ENCODE measurements around the gene TNPO1. TPM values are rescaled to one million over a fixed set of nuclear protein-coding genes. Genes with fewer than 3 reads are reported as not detected.
"Not testable (repeated sequence)": the region's sequence is repeated elsewhere in the genome, so short reads cannot be mapped to it uniquely, and the experiment has no call there.

Gene TNPO1
- total RNA-seq, 1 donor from 2014 or later = 142 TPM

GRCh38 chr5:72925336-72926010 is 109.0 kb downstream of the TNPO1 start:
- H3K4me1 Mint-ChIP-seq (ENCODE audit: low read depth) = no peaks in the 10 kb centered on the region
- H3K27ac Mint-ChIP-seq = no peak overlapping the region
- no peak overlapping the region for H3K4me3 Mint-ChIP-seq
- intact Hi-C loops (cut with micrococcal nuclease) = no loop called here
- H3K27me3 Mint-ChIP-seq (ENCODE audit: insufficient read depth) = no peaks in the 10 kb centered on the region
- H3K9me3 Mint-ChIP-seq = no peaks in the 10 kb centered on the region
- H3K36me3 Mint-ChIP-seq (ENCODE audit: low read depth) = no peaks in the 10 kb centered on the region
- no peak for DNase-seq (ENCODE audit: low spot score)

GRCh38 chr5:72932686-72933085 is 116.2 kb downstream of the TNPO1 start:
- H3K27ac Mint-ChIP-seq; H3K4me3 Mint-ChIP-seq; H3K27me3 Mint-ChIP-seq (ENCODE audit: insufficient read depth); H3K4me1 Mint-ChIP-seq (ENCODE audit: low read depth); H3K36me3 Mint-ChIP-seq (ENCODE audit: low read depth); intact Hi-C loops (cut with micrococcal nuclease); H3K9me3 Mint-ChIP-seq; DNase-seq (ENCODE audit: low spot score): not testable (repeated sequence)

DNA sequence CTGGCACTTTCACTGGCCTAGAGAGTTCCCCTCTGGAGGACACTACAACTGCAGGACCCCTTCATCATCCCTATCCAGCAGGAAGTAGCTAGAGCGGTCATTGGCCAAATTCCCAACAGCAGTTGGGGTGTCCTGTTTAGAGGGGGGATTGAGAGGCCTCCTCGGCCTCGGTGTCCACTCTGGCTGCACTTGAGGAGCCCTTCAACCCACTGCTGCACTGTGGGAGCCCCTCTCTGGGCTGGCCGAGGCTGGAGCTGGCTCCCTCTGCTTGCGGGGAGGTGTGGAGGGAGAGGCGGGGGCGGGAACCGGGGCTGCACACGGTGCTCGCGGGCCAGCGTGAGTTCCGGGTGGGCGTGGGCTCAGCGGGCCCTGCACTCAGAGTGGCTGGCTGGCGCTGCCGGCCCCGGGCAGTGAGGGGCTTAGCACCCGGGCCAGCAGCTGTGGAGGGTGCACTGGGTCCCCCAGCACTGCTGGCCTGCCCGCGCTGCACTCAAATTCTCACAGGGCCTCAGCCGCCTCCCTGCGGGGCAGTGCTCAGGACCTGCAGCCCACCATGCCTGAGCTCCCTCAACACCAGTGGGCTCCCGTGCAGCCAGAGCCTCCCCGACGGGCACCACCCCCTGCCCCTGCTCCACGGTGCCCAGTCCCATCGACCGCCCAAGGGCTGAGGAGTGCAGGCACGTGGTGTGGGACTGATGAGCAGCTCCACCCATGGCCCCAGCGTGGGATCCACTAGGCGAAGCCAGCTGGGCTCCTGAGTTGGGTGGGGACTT is 118.7 kb downstream of the TNPO1 start:
- H3K27me3 Mint-ChIP-seq (ENCODE audit: insufficient read depth); H3K9me3 Mint-ChIP-seq; intact Hi-C loops (cut with micrococcal nuclease); H3K27ac Mint-ChIP-seq; H3K4me1 Mint-ChIP-seq (ENCODE audit: low read depth); H3K36me3 Mint-ChIP-seq (ENCODE audit: low read depth); H3K4me3 Mint-ChIP-seq; DNase-seq (ENCODE audit: low spot score): not testable (repeated sequence)

DNA sequence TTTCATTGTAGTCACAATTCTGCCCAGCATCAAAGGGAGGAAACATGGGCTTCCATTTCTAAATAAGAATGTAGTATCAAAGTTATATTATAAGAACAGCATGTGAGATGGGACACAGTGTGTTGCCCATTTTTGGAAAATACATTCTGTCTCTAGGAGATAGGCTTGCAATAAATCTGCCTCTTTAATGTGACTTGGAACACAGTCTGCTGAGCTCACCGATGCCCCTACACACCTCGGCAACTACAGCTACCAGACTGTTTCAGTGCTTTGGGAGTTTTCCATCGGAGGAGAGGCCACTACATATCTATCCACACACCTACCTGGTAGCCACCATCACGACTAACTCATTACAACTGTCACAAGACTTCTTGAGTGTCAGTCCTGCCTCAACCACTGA is 120.4 kb downstream of the TNPO1 start:
- Mint-ChIP-seq H3K4me1 (ENCODE audit: low read depth) (no peaks in the 10 kb centered on the region), H3K36me3 (ENCODE audit: low read depth) (no peaks in the 10 kb centered on the region), H3K27me3 (ENCODE audit: insufficient read depth) (peaks cover 7% of the 10 kb centered on the region), H3K27ac (no peak overlapping the region), H3K9me3 (no peaks in the 10 kb centered on the region), H3K4me3 (no peak overlapping the region)
- no peak for DNase-seq (ENCODE audit: low spot score)
- intact Hi-C loops (cut with micrococcal nuclease) = no loop called here

GRCh38 chr5:72937517-72938061 is 121.1 kb downstream of the TNPO1 start:
- intact Hi-C loops (cut with micrococcal nuclease) = no loop called here
- H3K36me3 Mint-ChIP-seq (ENCODE audit: low read depth) = no peaks in the 10 kb centered on the region
- no peaks in the 10 kb centered on the region for H3K4me1 Mint-ChIP-seq (ENCODE audit: low read depth)
- DNase-seq (ENCODE audit: low spot score) = no peak
- no peak overlapping the region for H3K27ac Mint-ChIP-seq
- no peaks in the 10 kb centered on the region for H3K9me3 Mint-ChIP-seq
- no peak overlapping the region for H3K4me3 Mint-ChIP-seq
- H3K27me3 Mint-ChIP-seq (ENCODE audit: insufficient read depth) = peaks cover 7% of the 10 kb centered on the region

- no peak overlapping the region for H3K27ac Mint-ChIP-seq
These were observed 121.7 kb downstream of the TNPO1 start for GRCh38 chr5:72938206-72938605.

DNA sequence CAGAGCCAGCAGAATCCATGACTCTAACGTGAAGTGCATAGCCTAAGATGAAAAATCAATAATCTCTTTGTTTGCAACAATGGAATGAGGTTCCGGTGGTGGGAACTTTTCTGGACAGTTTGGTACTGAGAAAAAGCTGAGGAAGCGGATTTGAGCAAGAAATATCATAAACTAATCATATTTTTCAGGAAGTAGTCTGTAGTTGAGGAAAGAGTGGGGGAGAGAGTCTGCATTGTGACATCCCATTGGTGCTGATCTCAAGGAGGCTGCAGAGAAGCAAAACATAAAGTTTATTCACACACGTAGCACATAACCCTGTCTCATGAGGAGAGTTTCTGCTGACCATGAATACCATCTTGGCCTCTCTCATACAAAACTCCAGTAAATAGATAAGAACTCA is 123.6 kb downstream of the TNPO1 start:
- H3K4me3 Mint-ChIP-seq = no peak overlapping the region
- intact Hi-C loops (cut with micrococcal nuclease) = no loop called here
- no peak overlapping the region for H3K27ac Mint-ChIP-seq
- no peaks in the 10 kb centered on the region for H3K9me3 Mint-ChIP-seq
- no peak for DNase-seq (ENCODE audit: low spot score)
- H3K4me1 Mint-ChIP-seq (ENCODE audit: low read depth) = no peaks in the 10 kb centered on the region
- peaks cover 7% of the 10 kb centered on the region for H3K27me3 Mint-ChIP-seq (ENCODE audit: insufficient read depth)
- H3K36me3 Mint-ChIP-seq (ENCODE audit: low read depth) = no peaks in the 10 kb centered on the region

More at GRCh38 chr5:72938206-72938605, 121.7 kb downstream of the TNPO1 start:
- no peaks in the 10 kb centered on the region for H3K36me3 Mint-ChIP-seq (ENCODE audit: low read depth)
- intact Hi-C loops (cut with micrococcal nuclease) = no loop called here
- H3K4me3 Mint-ChIP-seq = no peak overlapping the region
- no peaks in the 10 kb centered on the region for H3K9me3 Mint-ChIP-seq
- no peaks in the 10 kb centered on the region for H3K4me1 Mint-ChIP-seq (ENCODE audit: low read depth)
- peaks cover 5% of the 10 kb centered on the region for H3K27me3 Mint-ChIP-seq (ENCODE audit: insufficient read depth)
- DNase-seq (ENCODE audit: low spot score) = no peak

DNA sequence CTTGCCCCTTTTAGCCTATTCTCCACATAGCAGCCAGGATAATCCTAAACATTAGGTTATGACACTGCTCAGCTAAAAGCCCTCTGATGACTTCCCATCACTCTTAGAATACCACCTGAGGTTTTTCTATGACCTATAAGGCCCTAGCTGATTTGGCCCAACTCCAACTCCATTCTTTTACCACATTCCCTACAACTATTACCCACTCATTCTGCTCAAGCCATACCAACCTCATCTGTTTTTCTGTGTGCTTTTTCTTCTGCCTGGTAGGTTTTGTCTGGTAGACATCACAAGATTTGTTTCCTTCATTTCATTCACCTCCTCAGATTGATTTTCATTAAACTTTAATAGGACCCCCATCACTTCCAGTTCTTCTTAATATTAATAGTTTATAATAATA is 126.8 kb downstream of the TNPO1 start:
- H3K27me3 Mint-ChIP-seq (ENCODE audit: insufficient read depth) = peaks cover 11% of the 10 kb centered on the region
- intact Hi-C loops (cut with micrococcal nuclease) = no loop called here
- H3K9me3 Mint-ChIP-seq = no peaks in the 10 kb centered on the region
- no peak overlapping the region for H3K4me3 Mint-ChIP-seq
- H3K36me3 Mint-ChIP-seq (ENCODE audit: low read depth) = no peaks in the 10 kb centered on the region
- H3K27ac Mint-ChIP-seq = no peak overlapping the region
- DNase-seq (ENCODE audit: low spot score) = no peak
- H3K4me1 Mint-ChIP-seq (ENCODE audit: low read depth) = no peaks in the 10 kb centered on the region

DNA sequence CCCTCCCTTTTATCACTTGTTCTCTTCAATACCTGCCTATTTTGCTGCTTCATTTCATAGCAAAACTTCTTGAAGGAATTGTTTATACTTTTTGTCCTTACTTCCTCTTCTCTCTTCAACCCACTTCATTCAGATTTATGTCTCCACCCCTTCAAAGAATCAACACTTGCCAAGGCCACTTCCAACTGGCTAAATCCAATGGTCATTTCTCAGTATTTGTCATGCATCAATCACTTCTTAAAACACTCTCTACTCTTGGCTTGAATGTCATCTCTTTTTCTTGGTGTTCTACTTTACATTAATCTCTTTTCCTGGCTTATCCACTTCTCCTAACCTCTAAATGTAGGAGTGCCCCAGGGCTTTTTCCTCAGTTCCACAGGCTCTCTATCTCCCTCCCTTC is 131.0 kb downstream of the TNPO1 start:
- Mint-ChIP-seq H3K36me3 (ENCODE audit: low read depth) (no peaks in the 10 kb centered on the region), H3K4me3 (no peak overlapping the region), H3K9me3 (no peaks in the 10 kb centered on the region), H3K27ac (no peak overlapping the region), H3K27me3 (ENCODE audit: insufficient read depth) (peaks cover 23% of the 10 kb centered on the region), H3K4me1 (ENCODE audit: low read depth) (no peaks in the 10 kb centered on the region)
- DNase-seq (ENCODE audit: low spot score) = no peak
- intact Hi-C loops (cut with micrococcal nuclease) = no loop called here

DNA sequence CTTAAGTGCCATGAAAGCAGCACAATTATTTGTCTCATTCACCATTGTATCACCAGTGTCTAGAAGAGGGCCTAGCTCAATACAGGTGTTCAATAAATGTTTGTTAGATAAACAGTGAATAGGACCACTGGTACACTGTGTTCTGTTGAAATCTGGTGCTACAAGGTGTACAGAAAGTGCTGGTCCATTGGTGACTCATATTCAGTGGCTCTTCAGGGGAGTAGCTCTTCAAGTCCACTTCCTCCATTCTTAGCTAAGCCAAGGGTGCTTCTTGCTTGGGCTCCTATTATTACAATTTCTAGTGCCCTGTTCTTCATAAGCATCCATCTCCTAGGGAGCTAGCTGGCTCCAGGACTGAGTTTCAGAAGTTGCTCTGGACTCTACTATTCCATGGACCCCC is 133.0 kb downstream of the TNPO1 start:
- no peaks in the 10 kb centered on the region for H3K9me3 Mint-ChIP-seq
- intact Hi-C loops (cut with micrococcal nuclease) = no loop called here
- H3K4me1 Mint-ChIP-seq (ENCODE audit: low read depth) = no peaks in the 10 kb centered on the region
- peaks cover 2% of the 10 kb centered on the region for H3K36me3 Mint-ChIP-seq (ENCODE audit: low read depth)
- no peak overlapping the region for H3K27ac Mint-ChIP-seq
- DNase-seq (ENCODE audit: low spot score) = no peak
- no peak overlapping the region for H3K4me3 Mint-ChIP-seq
- peaks cover 32% of the 10 kb centered on the region for H3K27me3 Mint-ChIP-seq (ENCODE audit: insufficient read depth)

DNA sequence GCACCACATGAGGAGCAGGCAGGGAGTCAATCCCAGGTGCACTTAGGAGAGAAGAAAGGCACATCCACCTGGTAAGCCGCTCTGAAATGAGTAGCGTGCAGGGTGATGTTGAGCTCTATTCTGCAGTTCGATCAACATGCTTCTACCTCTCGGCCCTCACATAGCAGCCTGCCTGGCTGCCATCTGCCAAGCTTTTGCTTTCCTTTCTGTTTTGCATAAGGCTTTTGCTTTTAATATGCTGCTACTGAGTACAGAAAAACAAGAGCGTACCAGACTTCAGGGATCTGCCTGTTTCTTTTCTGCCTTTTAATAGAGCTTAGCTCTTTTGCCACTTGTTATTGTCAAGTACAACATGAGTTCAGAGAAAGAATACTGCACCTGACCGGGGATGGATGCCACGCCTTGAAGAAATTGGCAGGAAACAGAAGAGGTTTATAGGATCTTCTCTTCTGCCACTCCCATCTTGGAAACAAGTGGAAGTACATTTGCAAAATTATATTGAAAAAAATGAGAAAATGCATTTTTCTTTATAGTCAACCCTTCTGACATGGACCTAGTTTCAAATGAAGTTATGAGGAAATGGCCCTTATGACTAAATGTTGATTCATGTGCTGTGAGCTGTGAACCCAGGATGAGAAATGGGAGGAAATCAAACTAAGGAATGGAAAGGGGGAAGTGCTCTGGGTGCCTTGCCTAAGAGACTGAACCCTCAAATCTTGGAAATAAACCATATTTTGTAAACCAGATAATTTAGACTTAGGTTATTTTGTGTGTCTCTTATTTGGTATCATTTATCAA is 135.4 kb downstream of the TNPO1 start:
- no peaks in the 10 kb centered on the region for H3K9me3 Mint-ChIP-seq
- intact Hi-C loops (cut with micrococcal nuclease) = no loop called here
- peaks cover 40% of the 10 kb centered on the region for H3K27me3 Mint-ChIP-seq (ENCODE audit: insufficient read depth)
- no peak overlapping the region for H3K27ac Mint-ChIP-seq
- no peak overlapping the region for H3K4me3 Mint-ChIP-seq
- peaks cover 14% of the 10 kb centered on the region for H3K4me1 Mint-ChIP-seq (ENCODE audit: low read depth)
- no peak for DNase-seq (ENCODE audit: low spot score)
- peaks cover 9% of the 10 kb centered on the region for H3K36me3 Mint-ChIP-seq (ENCODE audit: low read depth)

GRCh38 chr5:72954389-72954788 is 137.9 kb downstream of the TNPO1 start:
- Mint-ChIP-seq H3K27ac (no peak overlapping the region), H3K4me3 (peak overlapping the region; percentile 43), H3K4me1 (ENCODE audit: low read depth) (peaks cover 15% of the 10 kb centered on the region), H3K9me3 (no peaks in the 10 kb centered on the region), H3K36me3 (ENCODE audit: low read depth) (peaks cover 9% of the 10 kb centered on the region), H3K27me3 (ENCODE audit: insufficient read depth) (peaks cover 54% of the 10 kb centered on the region)
- intact Hi-C loops (cut with micrococcal nuclease) = loop anchor here (2.0 kb wide), 1 partner anchor 106 kb away; no protein-coding TSS in a partner anchor
- DNase-seq (ENCODE audit: low spot score) = no peak

Measured in activated T-helper 1 cell treated with anti-CD3 and anti-CD28 coated beads, Interleukin-12 subunit alpha, Interleukin-12 subunit beta, Interleukin-2, Interleukin-4 antibody, amounts not matched to agents 30 ng/mL and 10 ng/mL and 1 ng/mL, durations not matched to agents 14 hours and 24 hours and 36 hours (primary cell).